Skeletal muscle satellite cell (primary cell): ENCODE measurements around the gene COL8A1.
"Not testable (repeated sequence)": the region's sequence is repeated elsewhere in the genome, so short reads cannot be mapped to it uniquely, and the experiment has no call there.

Experiments
- H3K27me3 ChIP-seq: 2 replicates; pipeline ENCODE4 v1.7.0; 2013; ENCODE audit warnings: low read length; ENCODE audit not compliant: control insufficient read depth, insufficient read depth
- H3K36me3 ChIP-seq: 2 replicates; pipeline ENCODE4 v1.7.0; 2013; ENCODE audit warnings: mild to moderate bottlenecking, control low read depth, low read length; ENCODE audit not compliant: insufficient read depth
- H3K4me1 ChIP-seq: 2 replicates; pipeline ENCODE4 v1.7.0; 2013; ENCODE audit warnings: low read length; ENCODE audit not compliant: control insufficient read depth, insufficient read depth
- H3K4me2 ChIP-seq: 2 replicates; pipeline ENCODE4 v1.7.0; 2013; ENCODE audit warnings: mild to moderate bottlenecking, low read length
- H3K4me3 ChIP-seq: 2 replicates; pipeline ENCODE4 v1.7.0; 2013; ENCODE audit warnings: low read length
- H3K9ac ChIP-seq: 2 replicates; pipeline ENCODE4 v1.7.0; 2013; ENCODE audit warnings: mild to moderate bottlenecking, low read depth, low read length, moderate library complexity
- H3K9me3 ChIP-seq: replicated peaks from 2 replicates; pipeline ENCODE4 v1.7.0; 2013; ENCODE audit warnings: mild to moderate bottlenecking, control low read depth, low read length

The COL8A1 gene

DNA sequence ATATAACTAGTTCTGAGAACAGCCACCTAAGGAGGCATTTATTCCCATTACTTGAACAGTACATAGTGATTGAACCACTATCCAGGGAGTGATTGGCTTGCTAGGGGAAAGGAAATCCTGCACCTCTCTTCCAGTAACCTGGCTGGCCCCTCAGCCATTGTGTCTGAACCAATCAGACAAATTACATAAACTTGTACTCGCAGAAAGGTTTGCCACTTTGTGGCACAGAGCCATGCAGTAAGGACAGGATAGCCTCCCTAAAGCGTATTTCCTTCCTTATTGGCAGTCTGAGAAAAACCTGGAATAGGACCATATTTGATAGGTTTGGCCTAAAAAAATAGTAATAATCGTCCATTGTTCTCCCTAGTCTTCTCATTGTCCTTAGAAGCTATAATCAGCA lies 198.3 kb downstream of the COL8A1 start:
- no peak overlapping the region for H3K4me3 ChIP-seq
- no peaks in the 10 kb centered on the region for H3K27me3 ChIP-seq
- peaks cover 9% of the 10 kb centered on the region for H3K4me1 ChIP-seq
- no peak overlapping the region for H3K4me2 ChIP-seq
- H3K9me3 ChIP-seq, result no peaks in the 10 kb centered on the region
- H3K36me3 ChIP-seq, result no peaks in the 10 kb centered on the region
- no peak overlapping the region for H3K9ac ChIP-seq

DNA sequence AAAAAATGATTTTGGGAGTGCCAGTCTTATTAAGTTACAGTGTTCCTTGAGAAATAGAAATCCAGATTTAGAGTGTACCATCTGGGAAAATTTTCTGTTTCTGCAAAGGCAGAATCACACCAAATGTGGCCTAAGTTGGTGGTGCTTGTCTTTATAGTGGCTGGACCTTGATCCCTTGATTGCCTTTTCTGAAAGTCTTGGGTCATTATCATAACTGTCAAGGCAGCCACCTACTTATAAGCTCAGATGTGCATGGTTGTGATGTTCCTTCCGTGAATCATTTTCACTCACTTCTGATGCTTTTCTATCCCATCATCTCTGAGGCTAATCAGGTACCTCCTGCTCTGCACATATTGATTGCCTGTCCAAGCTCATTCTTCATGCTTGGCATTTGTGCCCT lies 199.3 kb downstream of the COL8A1 start:
- peaks cover 9% of the 10 kb centered on the region for H3K4me1 ChIP-seq
- no peak overlapping the region for H3K4me3 ChIP-seq
- no peak overlapping the region for H3K9ac ChIP-seq
- H3K27me3 ChIP-seq, result no peaks in the 10 kb centered on the region
- H3K4me2 ChIP-seq, result no peak overlapping the region
- H3K36me3 ChIP-seq, result no peaks in the 10 kb centered on the region
- H3K9me3 ChIP-seq, result no peaks in the 10 kb centered on the region

DNA sequence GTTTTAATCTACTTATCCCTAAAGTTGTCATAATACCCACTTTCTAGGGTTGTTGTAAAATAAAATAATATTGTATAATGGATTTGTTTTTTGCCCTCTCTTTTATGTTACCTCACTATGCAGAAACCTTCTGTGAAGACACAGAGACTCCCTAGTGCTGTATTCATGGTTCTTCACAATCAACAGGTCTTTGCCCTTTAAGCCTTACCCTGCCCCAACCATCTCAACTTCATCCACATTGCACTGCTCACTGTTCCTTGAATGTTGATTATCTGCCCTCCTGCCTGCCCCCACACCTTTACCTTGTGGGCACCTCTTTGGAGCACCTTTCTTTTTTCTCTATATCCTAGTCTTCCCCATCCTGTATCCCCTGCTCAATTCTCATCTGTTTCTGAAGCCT lies 200.4 kb downstream of the COL8A1 start:
- H3K9ac ChIP-seq, result no peak overlapping the region
- H3K4me3 ChIP-seq, result no peak overlapping the region
- H3K4me1 ChIP-seq, result peaks cover 4% of the 10 kb centered on the region
- H3K4me2 ChIP-seq, result no peak overlapping the region
- H3K27me3 ChIP-seq, result no peaks in the 10 kb centered on the region
- H3K36me3 ChIP-seq, result no peaks in the 10 kb centered on the region
- H3K9me3 ChIP-seq, result no peaks in the 10 kb centered on the region

DNA sequence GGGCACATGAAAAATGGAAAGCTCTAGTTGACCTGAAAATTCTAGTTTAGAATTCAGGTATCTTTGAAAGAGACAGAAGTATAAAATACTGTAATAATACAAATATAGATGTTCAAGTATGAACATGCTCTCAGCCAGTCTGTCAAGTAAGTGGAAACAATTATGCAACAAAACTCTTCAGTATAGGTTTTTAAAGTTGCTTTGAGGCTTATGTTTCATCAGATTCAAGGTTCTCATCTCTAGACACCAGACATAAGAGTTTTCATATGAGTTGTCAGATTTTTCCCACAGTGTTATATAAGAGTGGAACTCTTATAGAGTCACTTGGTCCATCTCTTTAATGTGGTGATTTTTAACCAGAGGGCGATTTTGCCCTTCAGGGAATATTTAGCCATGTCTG lies 201.2 kb downstream of the COL8A1 start:
- H3K36me3 ChIP-seq, result no peaks in the 10 kb centered on the region
- H3K4me3 ChIP-seq, result no peak overlapping the region
- peaks cover 9% of the 10 kb centered on the region for H3K4me1 ChIP-seq
- H3K9me3 ChIP-seq, result no peaks in the 10 kb centered on the region
- H3K27me3 ChIP-seq, result no peaks in the 10 kb centered on the region
- no peak overlapping the region for H3K9ac ChIP-seq
- no peak overlapping the region for H3K4me2 ChIP-seq

DNA sequence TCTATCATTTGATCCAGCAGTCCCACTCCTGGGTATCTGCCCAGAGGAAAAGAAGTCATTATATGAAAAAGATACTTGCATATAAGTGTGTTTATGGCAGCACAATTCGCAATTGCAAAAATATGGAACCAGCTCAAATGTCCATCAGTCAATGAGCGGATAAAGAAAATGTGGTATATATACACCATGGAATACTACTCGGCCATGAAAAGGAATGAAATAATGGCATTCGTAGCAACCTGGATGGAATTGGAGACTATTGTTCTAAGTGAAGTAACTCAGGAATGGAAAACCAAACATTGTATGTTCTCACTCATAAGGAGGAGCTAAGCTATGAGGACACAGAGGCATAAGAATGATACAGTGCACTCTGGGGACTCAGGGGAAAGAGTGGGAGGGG lies 203.6 kb downstream of the COL8A1 start:
- H3K27me3 ChIP-seq, H3K4me3 ChIP-seq, H3K4me2 ChIP-seq, H3K4me1 ChIP-seq, H3K9me3 ChIP-seq, H3K9ac ChIP-seq, H3K36me3 ChIP-seq: not testable (repeated sequence)

DNA sequence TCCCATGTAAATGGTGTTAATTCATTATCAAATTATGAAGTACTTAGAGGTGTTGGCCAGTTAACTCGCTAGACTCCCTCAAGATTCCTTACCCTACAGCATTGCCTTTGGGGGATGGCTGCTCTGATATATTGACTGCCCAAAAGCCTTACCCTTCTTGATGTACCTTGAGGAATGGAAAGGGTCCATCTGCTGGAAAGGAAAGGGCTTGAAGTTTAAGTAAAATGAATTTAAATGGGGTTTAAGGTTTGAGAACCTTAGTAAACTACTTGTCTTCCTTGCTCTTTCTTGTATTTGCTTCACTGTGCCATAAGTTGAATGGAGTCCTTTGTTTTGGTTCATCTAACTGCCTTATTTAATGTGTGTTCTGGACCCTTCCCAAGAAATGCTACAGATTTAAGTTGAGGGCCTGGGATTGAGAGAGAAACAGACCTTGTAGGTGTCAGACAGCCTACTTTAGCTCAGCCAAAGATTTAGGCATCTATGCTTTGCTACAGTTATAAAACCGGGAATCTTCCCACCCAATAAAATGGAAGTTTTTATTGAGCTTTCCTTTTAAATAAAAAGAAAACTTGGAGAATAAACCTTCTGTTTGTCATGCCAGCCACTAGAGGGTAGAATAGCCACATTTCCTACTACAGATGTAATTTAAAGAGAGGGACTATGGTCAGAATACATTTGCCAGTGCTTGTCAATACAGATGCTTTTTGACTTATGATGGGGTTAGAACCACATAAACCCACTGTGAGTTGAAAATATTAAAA lies 204.6 kb downstream of the COL8A1 start:
- Histone ChIP-seq H3K9me3 (no peaks in the 10 kb centered on the region), H3K36me3 (no peaks in the 10 kb centered on the region), H3K4me2 (no peak overlapping the region), H3K9ac (peak overlapping the region; percentile 10), H3K4me3 (no peak overlapping the region), H3K4me1 (peaks cover 9% of the 10 kb centered on the region), H3K27me3 (no peaks in the 10 kb centered on the region)

DNA sequence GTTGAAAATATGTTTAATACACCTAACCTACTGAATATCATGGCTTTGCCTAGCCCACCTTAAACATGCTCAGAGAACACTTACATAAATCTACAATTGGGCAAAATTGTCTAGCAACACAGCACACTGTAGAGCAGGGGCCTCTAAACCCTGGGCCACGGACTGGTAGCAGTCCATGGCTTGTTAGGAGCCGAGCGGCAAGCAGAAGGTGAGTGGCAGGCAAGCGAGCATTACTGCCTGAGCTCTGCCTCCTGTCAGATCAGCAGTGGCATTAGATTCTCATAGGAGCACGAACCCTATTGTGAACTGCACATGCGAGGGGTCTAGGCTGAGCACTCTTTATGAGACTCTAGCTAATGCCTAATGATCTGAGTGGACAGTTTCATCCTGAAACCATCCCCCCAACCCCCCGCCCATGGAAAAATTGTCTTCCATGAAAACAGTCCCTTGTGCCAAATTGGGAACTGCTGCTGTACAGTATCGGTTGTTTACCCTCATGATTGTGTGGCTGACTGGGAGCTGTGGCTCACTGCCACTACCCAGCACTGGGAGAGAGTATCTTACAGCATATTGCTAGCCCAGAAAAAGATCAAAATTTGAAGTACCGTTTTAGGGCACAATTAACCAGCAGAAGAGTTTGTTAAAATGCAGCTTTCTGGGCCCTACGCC lies 205.3 kb downstream of the COL8A1 start:
- Histone ChIP-seq H3K4me1 (peaks cover 9% of the 10 kb centered on the region), H3K4me2 (peak overlapping the region; percentile 31), H3K4me3 (no peak overlapping the region), H3K9me3 (no peaks in the 10 kb centered on the region), H3K36me3 (no peaks in the 10 kb centered on the region), H3K9ac (peak overlapping the region; percentile 10), H3K27me3 (no peaks in the 10 kb centered on the region)

DNA sequence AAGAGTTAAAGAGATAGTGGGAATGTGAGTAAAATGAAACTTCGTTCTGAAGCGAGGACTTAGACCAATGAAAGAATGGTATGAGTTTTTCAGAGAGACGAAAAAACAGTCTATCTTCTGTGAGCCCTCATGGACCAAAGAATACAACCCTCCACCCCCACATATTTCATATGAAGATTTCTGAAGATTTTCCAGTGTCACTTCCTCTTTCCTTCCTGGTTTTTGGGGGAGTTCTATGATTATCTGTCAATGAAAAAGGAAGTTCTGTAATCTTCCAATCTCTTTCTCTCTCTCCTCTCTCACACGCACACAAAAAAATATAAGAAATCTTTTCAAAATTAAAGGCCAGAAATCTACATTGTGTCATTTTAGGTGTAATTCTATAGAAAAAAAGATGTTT lies 206.9 kb downstream of the COL8A1 start:
- Histone ChIP-seq H3K4me3 (no peak overlapping the region), H3K9me3 (no peaks in the 10 kb centered on the region), H3K4me1 (peaks cover 9% of the 10 kb centered on the region), H3K4me2 (no peak overlapping the region), H3K36me3 (peaks cover 12% of the 10 kb centered on the region), H3K9ac (no peak overlapping the region), H3K27me3 (no peaks in the 10 kb centered on the region)

DNA sequence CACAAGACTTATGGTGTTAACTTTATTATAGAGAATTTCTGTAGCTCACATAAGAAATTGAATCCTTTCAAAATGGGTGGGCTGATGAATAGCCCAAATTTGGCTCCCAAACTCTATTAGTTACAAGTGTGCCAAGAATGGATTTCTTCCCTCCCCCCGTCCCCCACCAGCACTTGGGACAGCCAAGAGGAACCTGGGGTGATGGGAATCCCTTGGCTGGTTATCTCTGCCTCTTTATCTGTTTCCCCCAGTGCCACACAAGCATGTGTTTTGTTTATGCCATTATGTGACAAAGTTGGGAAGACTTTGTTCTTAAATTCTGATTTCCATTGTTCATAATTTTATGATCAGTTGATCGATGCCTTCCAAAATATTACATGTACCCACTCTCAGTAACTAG lies 207.6 kb downstream of the COL8A1 start:
- Histone ChIP-seq H3K9me3 (no peaks in the 10 kb centered on the region), H3K4me1 (peaks cover 9% of the 10 kb centered on the region), H3K27me3 (no peaks in the 10 kb centered on the region), H3K4me3 (no peak overlapping the region), H3K4me2 (no peak overlapping the region), H3K9ac (no peak overlapping the region), H3K36me3 (peaks cover 12% of the 10 kb centered on the region)

DNA sequence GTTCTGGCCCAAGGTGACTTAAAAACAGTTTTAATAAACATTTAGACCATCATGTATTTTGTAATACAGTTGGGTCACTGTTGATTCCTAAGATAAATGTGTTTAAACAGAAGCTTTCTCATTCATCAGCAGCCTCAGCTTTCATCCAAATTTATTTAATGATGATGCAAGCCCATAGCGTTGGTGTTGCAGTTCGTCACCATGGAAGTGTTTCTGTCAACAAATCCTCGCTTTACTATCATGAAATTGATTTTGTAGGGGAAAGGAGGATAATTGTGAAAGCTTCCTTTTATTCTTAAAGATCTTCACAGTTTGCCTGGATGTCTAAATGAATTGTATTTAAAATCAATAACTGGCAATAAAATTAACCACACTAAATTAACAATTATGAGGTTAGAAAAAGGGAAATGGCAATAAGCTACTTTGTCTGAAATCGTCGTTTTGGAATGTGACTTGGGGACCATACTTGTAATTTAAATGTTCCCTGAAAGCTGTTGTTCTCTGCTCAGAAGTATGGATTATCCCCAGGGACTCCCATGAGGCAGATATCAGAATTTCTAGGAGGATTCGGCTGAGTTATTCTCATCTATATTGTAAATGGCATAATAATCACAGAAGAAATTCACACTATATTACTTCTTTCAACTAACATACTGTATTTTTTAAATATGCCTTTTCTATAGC lies 208.2 kb downstream of the COL8A1 start:
- no peak overlapping the region for H3K9ac ChIP-seq
- peaks cover 12% of the 10 kb centered on the region for H3K36me3 ChIP-seq
- H3K4me3 ChIP-seq, result no peak overlapping the region
- peaks cover 9% of the 10 kb centered on the region for H3K4me1 ChIP-seq
- H3K27me3 ChIP-seq, result no peaks in the 10 kb centered on the region
- H3K9me3 ChIP-seq, result no peaks in the 10 kb centered on the region
- H3K4me2 ChIP-seq, result no peak overlapping the region

DNA sequence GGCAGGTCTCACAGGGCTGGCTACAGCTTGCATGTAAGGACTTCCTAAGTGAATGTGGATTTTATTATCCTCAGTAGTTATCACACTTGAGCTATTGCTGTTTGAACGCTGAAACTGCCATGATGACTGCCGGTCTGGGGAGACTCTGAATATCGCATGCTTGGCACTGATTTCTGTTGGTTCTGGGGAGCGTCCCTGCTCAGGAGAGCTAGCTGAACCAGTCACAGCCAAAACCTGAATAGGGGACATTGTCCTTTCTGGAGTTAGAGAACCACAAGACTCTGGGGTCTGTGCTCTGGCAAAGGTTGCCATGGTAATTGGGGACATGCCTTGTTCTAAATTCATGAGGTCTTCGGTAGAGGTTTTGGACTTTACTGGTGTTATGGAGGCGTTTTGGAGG lies 210.0 kb downstream of the COL8A1 start:
- H3K27me3 ChIP-seq, result no peaks in the 10 kb centered on the region
- H3K9me3 ChIP-seq, result no peaks in the 10 kb centered on the region
- no peak overlapping the region for H3K4me3 ChIP-seq
- H3K4me2 ChIP-seq, result no peak overlapping the region
- peaks cover 12% of the 10 kb centered on the region for H3K36me3 ChIP-seq
- H3K9ac ChIP-seq, result no peak overlapping the region
- peaks cover 8% of the 10 kb centered on the region for H3K4me1 ChIP-seq
